WTC11 (cell line): Measurements from ENCODE around the gene ESCO1. TPM values are rescaled to one million over a fixed set of nuclear protein-coding genes. Genes with fewer than 3 reads are reported as not detected.
A peak's percentile ranks its signal among the peaks of the same experiment; 100 is the strongest.

Experiments
- ATAC-seq: fragments of 200-7000 bp; cut with Tn5 transposase; 2 replicates; pipeline ENCODE4 v1.10.0; 2021; ENCODE audit warnings: mild to moderate bottlenecking, moderate library complexity
- CTCF ChIA-PET: fragments of 300-600 bp; sonication (Branson Sonifier 250); formaldehyde crosslinking; loops from one replicate; lab custom pipeline; 2021; ENCODE audit warnings: antibody characterized with exemption; lab: Charles Lee
- POLR2A ChIA-PET: fragments of 350-600 bp; sonication (Branson Sonifier 250); formaldehyde crosslinking; loops from one replicate; lab custom pipeline; 2021; ENCODE audit warnings: antibody characterized with exemption; lab: Charles Lee
- DNase-seq: peaks from one replicate; pipeline ENCODE4 v3.0.0; 2021; ENCODE audit warnings: low spot score
- H3K27ac Mint-ChIP-seq: 2 replicates; pipeline ENCODE4 v1.8.0; 2021; ENCODE audit warnings: mixed read lengths
- H3K27me3 Mint-ChIP-seq: 2 replicates; pipeline ENCODE4 v1.8.0; 2021; ENCODE audit warnings: low read depth, mild to moderate bottlenecking, moderate library complexity, mixed read lengths
- H3K36me3 Mint-ChIP-seq: 2 replicates; pipeline ENCODE4 v1.8.0; 2021; ENCODE audit warnings: mixed read lengths
- H3K4me1 Mint-ChIP-seq: 2 replicates; pipeline ENCODE4 v1.8.0; 2022; ENCODE audit warnings: mixed read lengths
- H3K4me3 Mint-ChIP-seq: 2 replicates; pipeline ENCODE4 v1.8.0; 2021; ENCODE audit warnings: mild to moderate bottlenecking, moderate library complexity, mixed read lengths
- H3K9me3 Mint-ChIP-seq: 2 replicates; pipeline ENCODE4 v1.8.0; 2021; ENCODE audit warnings: mixed read lengths
- ATF1 ChIP-seq: sonication (generic); formaldehyde crosslinking; IDR thresholded peaks from 2 replicates; pipeline ENCODE4 v1.8.1; 2023; ENCODE audit warnings: mild to moderate bottlenecking, moderate library complexity, missing genetic modification reagents
- ELF4 ChIP-seq: sonication (generic); formaldehyde crosslinking; IDR thresholded peaks from 2 replicates; pipeline ENCODE4 v1.8.1; 2022; ENCODE audit warnings: low read depth, mild to moderate bottlenecking, moderate library complexity, missing genetic modification reagents
- EMX1 ChIP-seq: fragments of 250-450 bp; sonication (Bioruptor Pico); IDR thresholded peaks from 2 replicates; pipeline ENCODE4 v1.8.0; 2021; ENCODE audit warnings: mild to moderate bottlenecking
- ETV6 ChIP-seq: sonication (generic); formaldehyde crosslinking; IDR thresholded peaks from 2 replicates; pipeline ENCODE4 v1.8.1; 2022; ENCODE audit warnings: mild to moderate bottlenecking, missing genetic modification reagents
- GRHL2 ChIP-seq: fragments of 250-450 bp; sonication (Bioruptor Pico); IDR thresholded peaks from 2 replicates; pipeline ENCODE4 v1.8.0; 2022; ENCODE audit warnings: mild to moderate bottlenecking, moderate library complexity; ENCODE audit not compliant: insufficient replicate concordance, severe bottlenecking
- IRF2 ChIP-seq: sonication (generic); formaldehyde crosslinking; IDR thresholded peaks from 2 replicates; pipeline ENCODE4 v1.8.0; 2022; ENCODE audit warnings: low read depth, missing genetic modification reagents, borderline replicate concordance
- NR1H2 ChIP-seq: sonication (generic); formaldehyde crosslinking; IDR thresholded peaks from 2 replicates; pipeline ENCODE4 v1.9.0; 2021; ENCODE audit warnings: mild to moderate bottlenecking, moderate library complexity, missing genetic modification reagents
- OVOL2 ChIP-seq: fragments of 250-450 bp; sonication (Bioruptor Pico); IDR thresholded peaks from 2 replicates; pipeline ENCODE4 v1.9.0; 2021; ENCODE audit warnings: mild to moderate bottlenecking, borderline replicate concordance
- SOX15 ChIP-seq: fragments of 250-450 bp; sonication (Bioruptor Pico); IDR thresholded peaks from 2 replicates; pipeline ENCODE4 v1.9.0; 2021; ENCODE audit warnings: mild to moderate bottlenecking
- TCF7 ChIP-seq: sonication (generic); formaldehyde crosslinking; IDR thresholded peaks from 2 replicates; pipeline ENCODE4 v1.8.0; 2022; ENCODE audit warnings: mild to moderate bottlenecking, low read depth, missing genetic modification reagents, moderate library complexity
- TEAD1 ChIP-seq: sonication (generic); formaldehyde crosslinking; IDR thresholded peaks from 2 replicates; pipeline ENCODE4 v1.8.0; 2022; ENCODE audit warnings: mild to moderate bottlenecking, missing genetic modification reagents
- total RNA-seq: library from RNA; stranded (reverse); gene quantifications from 3 replicates; pipeline ENCODE4 v1.2.3, GENCODE V29; 2021
- TF ChIP-seq, protein P1 (sequence below): sonication (generic); formaldehyde crosslinking; IDR thresholded peaks from 2 replicates; pipeline ENCODE4 v1.8.0; 2022; ENCODE audit warnings: mild to moderate bottlenecking, missing genetic modification reagents
- TF ChIP-seq, protein P2 (sequence below): fragments of 200-600 bp; IDR thresholded peaks from 2 replicates; pipeline ENCODE4 v1.8.0; 2022; ENCODE audit warnings: antibody characterized with exemption
- TF ChIP-seq, protein P3 (sequence below): fragments of 250-450 bp; sonication (Bioruptor Pico); IDR thresholded peaks from 2 replicates; pipeline ENCODE4 v1.9.0; 2021; ENCODE audit warnings: moderate library complexity, mild to moderate bottlenecking, inconsistent platforms, borderline replicate concordance
- TF ChIP-seq, protein P4 (sequence below): sonication (generic); formaldehyde crosslinking; IDR thresholded peaks from 2 replicates; pipeline ENCODE4 v1.8.1; 2022; ENCODE audit warnings: low read depth, mild to moderate bottlenecking, moderate library complexity, missing genetic modification reagents, borderline replicate concordance
- TF ChIP-seq, protein P5 (sequence below): sonication (generic); formaldehyde crosslinking; IDR thresholded peaks from 2 replicates; pipeline ENCODE4 v1.8.1; 2023; ENCODE audit warnings: mild to moderate bottlenecking, missing genetic modification reagents
- TF ChIP-seq, protein P6 (sequence below): fragments of 250-450 bp; sonication (Bioruptor Pico); conservative IDR thresholded peaks from 2 replicates; pipeline ENCODE4 v1.9.0; 2021; ENCODE audit warnings: mild to moderate bottlenecking
- TF ChIP-seq, protein P7 (sequence below): sonication (generic); formaldehyde crosslinking; conservative IDR thresholded peaks from 2 replicates; pipeline ENCODE4 v1.8.1; 2023; ENCODE audit warnings: mild to moderate bottlenecking, low read depth, missing genetic modification reagents, moderate library complexity
- TF ChIP-seq, protein P8 (sequence below): sonication (generic); formaldehyde crosslinking; IDR thresholded peaks from 2 replicates; pipeline ENCODE4 v1.8.0; 2022; ENCODE audit warnings: mild to moderate bottlenecking, missing genetic modification reagents

ESCO1 gene
- total RNA-seq, 1 experiment from 2014 or later, result 46.5 TPM

DNA sequence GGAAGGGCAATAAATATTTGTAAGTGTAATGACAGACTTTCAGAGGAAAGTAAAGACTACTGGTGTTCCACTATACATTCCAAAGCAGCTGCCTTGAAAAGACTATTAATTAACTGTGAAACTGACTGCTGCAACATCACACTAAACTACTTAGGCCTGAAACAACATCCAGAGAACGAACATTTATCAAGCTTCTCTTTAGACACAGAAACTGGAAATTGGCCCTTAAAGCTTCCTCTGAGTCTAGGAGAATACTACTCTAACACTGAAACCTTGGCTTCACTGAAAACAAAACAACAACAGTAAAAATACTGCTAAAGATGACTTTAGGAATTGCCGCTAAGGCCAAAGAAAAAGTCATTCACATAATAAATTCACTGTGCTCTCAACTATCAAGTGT lies 74.6 kb downstream of the ESCO1 start (continued):
- TF ChIP-seq ETV6 (CRISPR knock-in tag), result no peak
- TF ChIP-seq, protein P1, sequence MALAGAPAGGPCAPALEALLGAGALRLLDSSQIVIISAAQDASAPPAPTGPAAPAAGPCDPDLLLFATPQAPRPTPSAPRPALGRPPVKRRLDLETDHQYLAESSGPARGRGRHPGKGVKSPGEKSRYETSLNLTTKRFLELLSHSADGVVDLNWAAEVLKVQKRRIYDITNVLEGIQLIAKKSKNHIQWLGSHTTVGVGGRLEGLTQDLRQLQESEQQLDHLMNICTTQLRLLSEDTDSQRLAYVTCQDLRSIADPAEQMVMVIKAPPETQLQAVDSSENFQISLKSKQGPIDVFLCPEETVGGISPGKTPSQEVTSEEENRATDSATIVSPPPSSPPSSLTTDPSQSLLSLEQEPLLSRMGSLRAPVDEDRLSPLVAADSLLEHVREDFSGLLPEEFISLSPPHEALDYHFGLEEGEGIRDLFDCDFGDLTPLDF (CRISPR knock-in tag), result no peak

DNA sequence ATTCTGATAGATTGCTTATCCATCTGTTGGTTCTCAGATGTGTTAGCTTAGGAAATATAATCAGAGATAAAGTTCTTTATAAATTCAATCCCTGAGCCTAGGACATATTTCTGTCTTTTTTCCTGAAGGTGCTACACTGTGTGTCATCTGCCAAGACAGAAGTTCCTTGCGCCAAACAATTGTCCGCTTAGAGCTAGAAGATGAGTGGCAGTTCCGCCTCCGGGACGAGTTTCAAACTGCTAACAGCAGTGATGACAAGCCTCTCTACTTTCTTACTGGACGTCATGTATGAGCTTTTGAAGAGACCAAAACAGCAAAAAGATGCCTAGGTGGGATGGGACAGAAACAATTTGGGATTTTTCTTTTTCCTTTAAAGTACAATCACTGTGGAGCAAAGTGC lies 78.0 kb downstream of the ESCO1 start:
- no peak overlapping the region for H3K4me3 Mint-ChIP-seq
- no peaks in the 10 kb centered on the region for H3K4me1 Mint-ChIP-seq
- no peak for TF ChIP-seq ELF4 (CRISPR knock-in tag)
- DNase-seq (no peak), ATAC-seq (no peak)
- H3K36me3 Mint-ChIP-seq, result peaks cover 17% of the 10 kb centered on the region
- no peaks in the 10 kb centered on the region for H3K9me3 Mint-ChIP-seq
- peak overlapping the region; percentile 4; the same call in 1 of the 2 replicates for H3K27ac Mint-ChIP-seq
- ChIA-PET CTCF (interaction anchor here (0.9 kb wide), 1 partner anchor 78 kb away, joined by 3 read pairs; the partner anchor contains the start of gene ESCO1), POLR2A (no interaction called here)
- H3K27me3 Mint-ChIP-seq, result no peaks in the 10 kb centered on the region

DNA sequence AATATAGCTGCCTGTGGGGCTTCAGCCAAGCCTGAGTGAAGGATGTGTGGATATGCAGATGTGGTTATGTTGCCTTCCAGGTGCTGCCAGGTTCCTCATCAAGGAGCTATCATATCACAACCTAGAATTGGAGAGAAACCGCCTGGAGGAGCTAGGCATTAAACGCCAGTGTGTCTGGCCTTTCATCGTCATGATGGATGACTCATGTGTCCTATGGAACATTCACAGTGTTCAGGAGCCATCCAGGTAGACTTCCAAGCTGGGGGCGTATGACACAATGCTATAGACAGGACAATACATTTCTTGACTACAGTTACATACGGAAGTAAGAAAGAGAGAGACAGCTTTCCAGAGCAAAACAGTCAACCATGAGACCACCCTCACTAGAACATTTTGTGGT lies 86.8 kb downstream of the ESCO1 start:
- Mint-ChIP-seq H3K4me3 (no peak overlapping the region), H3K36me3 (peaks cover 9% of the 10 kb centered on the region), H3K27me3 (no peaks in the 10 kb centered on the region), H3K4me1 (no peaks in the 10 kb centered on the region), H3K27ac (no peak overlapping the region), H3K9me3 (no peaks in the 10 kb centered on the region)
- DNase-seq (no peak), ATAC-seq (no peak)
- TF ChIP-seq ATF1 (CRISPR knock-in tag) (no peak), SOX15 (CRISPR knock-in tag) (no peak), IRF2 (no peak), EMX1 (CRISPR knock-in tag) (no peak), TCF7 (CRISPR knock-in tag) (no peak), NR1H2 (CRISPR knock-in tag) (no peak), TEAD1 (CRISPR knock-in tag) (no peak), ELF4 (CRISPR knock-in tag) (no peak), GRHL2 (CRISPR knock-in tag) (no peak), OVOL2 (CRISPR knock-in tag) (no peak)
- TF ChIP-seq, protein P2, sequence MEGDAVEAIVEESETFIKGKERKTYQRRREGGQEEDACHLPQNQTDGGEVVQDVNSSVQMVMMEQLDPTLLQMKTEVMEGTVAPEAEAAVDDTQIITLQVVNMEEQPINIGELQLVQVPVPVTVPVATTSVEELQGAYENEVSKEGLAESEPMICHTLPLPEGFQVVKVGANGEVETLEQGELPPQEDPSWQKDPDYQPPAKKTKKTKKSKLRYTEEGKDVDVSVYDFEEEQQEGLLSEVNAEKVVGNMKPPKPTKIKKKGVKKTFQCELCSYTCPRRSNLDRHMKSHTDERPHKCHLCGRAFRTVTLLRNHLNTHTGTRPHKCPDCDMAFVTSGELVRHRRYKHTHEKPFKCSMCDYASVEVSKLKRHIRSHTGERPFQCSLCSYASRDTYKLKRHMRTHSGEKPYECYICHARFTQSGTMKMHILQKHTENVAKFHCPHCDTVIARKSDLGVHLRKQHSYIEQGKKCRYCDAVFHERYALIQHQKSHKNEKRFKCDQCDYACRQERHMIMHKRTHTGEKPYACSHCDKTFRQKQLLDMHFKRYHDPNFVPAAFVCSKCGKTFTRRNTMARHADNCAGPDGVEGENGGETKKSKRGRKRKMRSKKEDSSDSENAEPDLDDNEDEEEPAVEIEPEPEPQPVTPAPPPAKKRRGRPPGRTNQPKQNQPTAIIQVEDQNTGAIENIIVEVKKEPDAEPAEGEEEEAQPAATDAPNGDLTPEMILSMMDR, result no peak
- TF ChIP-seq, protein P3, sequence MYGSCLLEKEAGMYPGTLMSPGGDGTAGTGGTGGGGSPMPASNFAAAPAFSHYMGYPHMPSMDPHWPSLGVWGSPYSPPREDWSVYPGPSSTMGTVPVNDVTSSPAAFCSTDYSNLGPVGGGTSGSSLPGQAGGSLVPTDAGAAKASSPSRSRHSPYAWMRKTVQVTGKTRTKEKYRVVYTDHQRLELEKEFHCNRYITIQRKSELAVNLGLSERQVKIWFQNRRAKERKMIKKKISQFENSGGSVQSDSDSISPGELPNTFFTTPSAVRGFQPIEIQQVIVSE, result no peak
- TF ChIP-seq, protein P4, sequence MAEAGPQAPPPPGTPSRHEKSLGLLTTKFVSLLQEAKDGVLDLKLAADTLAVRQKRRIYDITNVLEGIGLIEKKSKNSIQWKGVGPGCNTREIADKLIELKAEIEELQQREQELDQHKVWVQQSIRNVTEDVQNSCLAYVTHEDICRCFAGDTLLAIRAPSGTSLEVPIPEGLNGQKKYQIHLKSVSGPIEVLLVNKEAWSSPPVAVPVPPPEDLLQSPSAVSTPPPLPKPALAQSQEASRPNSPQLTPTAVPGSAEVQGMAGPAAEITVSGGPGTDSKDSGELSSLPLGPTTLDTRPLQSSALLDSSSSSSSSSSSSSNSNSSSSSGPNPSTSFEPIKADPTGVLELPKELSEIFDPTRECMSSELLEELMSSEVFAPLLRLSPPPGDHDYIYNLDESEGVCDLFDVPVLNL (CRISPR knock-in tag), result no peak
- TF ChIP-seq, protein P5, sequence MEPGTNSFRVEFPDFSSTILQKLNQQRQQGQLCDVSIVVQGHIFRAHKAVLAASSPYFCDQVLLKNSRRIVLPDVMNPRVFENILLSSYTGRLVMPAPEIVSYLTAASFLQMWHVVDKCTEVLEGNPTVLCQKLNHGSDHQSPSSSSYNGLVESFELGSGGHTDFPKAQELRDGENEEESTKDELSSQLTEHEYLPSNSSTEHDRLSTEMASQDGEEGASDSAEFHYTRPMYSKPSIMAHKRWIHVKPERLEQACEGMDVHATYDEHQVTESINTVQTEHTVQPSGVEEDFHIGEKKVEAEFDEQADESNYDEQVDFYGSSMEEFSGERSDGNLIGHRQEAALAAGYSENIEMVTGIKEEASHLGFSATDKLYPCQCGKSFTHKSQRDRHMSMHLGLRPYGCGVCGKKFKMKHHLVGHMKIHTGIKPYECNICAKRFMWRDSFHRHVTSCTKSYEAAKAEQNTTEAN (CRISPR knock-in tag), result no peak
- TF ChIP-seq, protein P6, sequence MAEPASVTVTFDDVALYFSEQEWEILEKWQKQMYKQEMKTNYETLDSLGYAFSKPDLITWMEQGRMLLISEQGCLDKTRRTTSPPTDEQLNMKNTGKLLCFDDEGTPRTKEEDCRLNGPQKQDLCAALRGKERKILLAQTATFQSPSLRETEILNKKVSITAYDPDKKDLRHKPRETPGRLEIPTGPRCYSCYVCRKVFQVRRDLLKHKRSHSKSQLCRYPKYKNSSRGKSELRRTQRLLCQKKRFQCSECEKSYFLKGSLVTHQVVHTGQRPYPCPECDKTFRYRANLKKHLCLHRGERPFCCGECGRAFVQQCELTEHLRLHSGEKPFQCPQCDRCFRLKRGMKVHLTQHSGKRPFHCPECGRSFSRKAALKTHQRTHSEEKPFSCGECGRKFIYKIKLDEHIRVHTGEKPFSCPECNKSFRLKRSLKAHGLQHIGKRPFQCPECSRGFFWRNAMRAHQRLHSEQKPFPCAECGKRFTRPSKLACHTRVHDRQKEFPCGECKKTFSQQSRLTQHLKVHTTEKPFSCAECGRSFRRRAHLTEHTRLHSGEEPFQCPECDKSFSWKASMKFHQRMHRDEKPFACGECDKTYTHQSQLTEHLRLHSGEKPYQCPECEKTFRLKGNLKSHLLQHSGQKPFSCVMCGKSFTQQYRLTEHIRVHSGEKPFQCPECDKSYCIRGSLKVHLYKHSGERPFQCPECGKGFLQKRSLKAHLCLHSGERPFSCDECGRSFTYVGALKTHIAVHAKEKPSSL (CRISPR knock-in tag), result no peak
- TF ChIP-seq, protein P7, sequence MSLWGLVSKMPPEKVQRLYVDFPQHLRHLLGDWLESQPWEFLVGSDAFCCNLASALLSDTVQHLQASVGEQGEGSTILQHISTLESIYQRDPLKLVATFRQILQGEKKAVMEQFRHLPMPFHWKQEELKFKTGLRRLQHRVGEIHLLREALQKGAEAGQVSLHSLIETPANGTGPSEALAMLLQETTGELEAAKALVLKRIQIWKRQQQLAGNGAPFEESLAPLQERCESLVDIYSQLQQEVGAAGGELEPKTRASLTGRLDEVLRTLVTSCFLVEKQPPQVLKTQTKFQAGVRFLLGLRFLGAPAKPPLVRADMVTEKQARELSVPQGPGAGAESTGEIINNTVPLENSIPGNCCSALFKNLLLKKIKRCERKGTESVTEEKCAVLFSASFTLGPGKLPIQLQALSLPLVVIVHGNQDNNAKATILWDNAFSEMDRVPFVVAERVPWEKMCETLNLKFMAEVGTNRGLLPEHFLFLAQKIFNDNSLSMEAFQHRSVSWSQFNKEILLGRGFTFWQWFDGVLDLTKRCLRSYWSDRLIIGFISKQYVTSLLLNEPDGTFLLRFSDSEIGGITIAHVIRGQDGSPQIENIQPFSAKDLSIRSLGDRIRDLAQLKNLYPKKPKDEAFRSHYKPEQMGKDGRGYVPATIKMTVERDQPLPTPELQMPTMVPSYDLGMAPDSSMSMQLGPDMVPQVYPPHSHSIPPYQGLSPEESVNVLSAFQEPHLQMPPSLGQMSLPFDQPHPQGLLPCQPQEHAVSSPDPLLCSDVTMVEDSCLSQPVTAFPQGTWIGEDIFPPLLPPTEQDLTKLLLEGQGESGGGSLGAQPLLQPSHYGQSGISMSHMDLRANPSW (CRISPR knock-in tag), result no peak
- TF ChIP-seq, protein P8, sequence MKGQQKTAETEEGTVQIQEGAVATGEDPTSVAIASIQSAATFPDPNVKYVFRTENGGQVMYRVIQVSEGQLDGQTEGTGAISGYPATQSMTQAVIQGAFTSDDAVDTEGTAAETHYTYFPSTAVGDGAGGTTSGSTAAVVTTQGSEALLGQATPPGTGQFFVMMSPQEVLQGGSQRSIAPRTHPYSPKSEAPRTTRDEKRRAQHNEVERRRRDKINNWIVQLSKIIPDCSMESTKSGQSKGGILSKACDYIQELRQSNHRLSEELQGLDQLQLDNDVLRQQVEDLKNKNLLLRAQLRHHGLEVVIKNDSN, result no peak
- CTCF ChIA-PET, result interaction anchor here (0.7 kb wide), 1 partner anchor 48 kb away, joined by 3 read pairs; no protein-coding TSS in a partner anchor
- POLR2A ChIA-PET, result no interaction called here
